ENCODE results near the gene DUS1L. TPM values are rescaled to one million over a fixed set of nuclear protein-coding genes. Genes with fewer than 3 reads are reported as not detected.

Gene DUS1L
- polyA plus RNA-seq, 1 of the 3 experiments (the other 2 are of a cell fraction): 163 TPM

GRCh38 chr17:82085931-82086764 is 20.5 kb upstream of the DUS1L start (continued):
- TF ChIP-seq ZBTB33 (IDR thresholded peaks at IDR 0.05; ENCODE audit: borderline replicate concordance, low read depth) (no peak), CHD2 (IDR thresholded peaks at IDR 0.05; ENCODE audit: low read length, partially characterized antibody) (no peak), MEF2A (IDR thresholded peaks at IDR 0.05; ENCODE audit: borderline replicate concordance, low read depth) (no peak), CTCF (IDR thresholded peaks at IDR 0.05) (no peak), PBX3 (IDR thresholded peaks at IDR 0.05) (no peak), EZH2phosphoT487 (IDR thresholded peaks at IDR 0.05; ENCODE audit: borderline replicate concordance, low read depth) (no peak), ELF1 (IDR thresholded peaks at IDR 0.05) (no peak), JUND (IDR thresholded peaks at IDR 0.05) (no peak), RCOR1 (IDR thresholded peaks at IDR 0.05; ENCODE audit: low read length) (no peak), USF1 (IDR thresholded peaks at IDR 0.05; ENCODE audit: borderline replicate concordance, low read depth) (no peak), USF2 (IDR thresholded peaks at IDR 0.05; ENCODE audit: borderline replicate concordance, low read depth, low read length) (no peak), FOXJ3 (CRISPR knock-in tag; IDR thresholded peaks at IDR 0.05) (no peak), RFX5 (IDR thresholded peaks at IDR 0.05; ENCODE audit: low read length) (no peak)
